HepG2 (cell line): ENCODE measurements around the gene PLXNB2. TPM values are rescaled to one million over a fixed set of nuclear protein-coding genes. Genes with fewer than 3 reads are reported as not detected.

ENCODE experiments used
- AKAP8 ChIP-seq: sonication (generic); formaldehyde crosslinking; IDR thresholded peaks from 2 replicates; pipeline ENCODE4 v1.5.1; 2020; ENCODE audit warnings: mild to moderate bottlenecking, missing genetic modification reagents
- ATRX ChIP-seq: sonication (generic); formaldehyde crosslinking; IDR thresholded peaks from 2 replicates; pipeline ENCODE4 v1.4.0; 2020; ENCODE audit warnings: missing genetic modification reagents, borderline replicate concordance
- GLI4 ChIP-seq: sonication (generic); formaldehyde crosslinking; IDR thresholded peaks from 2 replicates; pipeline ENCODE4 v1.5.1; 2020; ENCODE audit warnings: missing genetic modification reagents, mild to moderate bottlenecking, moderate library complexity, borderline replicate concordance
- POGZ ChIP-seq: sonication (generic); formaldehyde crosslinking; IDR thresholded peaks from 2 replicates; pipeline ENCODE4 v1.4.0; 2020; ENCODE audit warnings: mild to moderate bottlenecking, missing genetic modification reagents
- POLR2G ChIP-seq: fragments of 200-400 bp; formaldehyde crosslinking; IDR thresholded peaks from 2 replicates; pipeline ENCODE4 v1.6.1; 2018; ENCODE audit warnings: mild to moderate bottlenecking, low read depth, low read length, moderate library complexity
- SYNCRIP ChIP-seq: fragments of 200-400 bp; formaldehyde crosslinking; IDR thresholded peaks from 2 replicates; pipeline ENCODE4 v1.6.1; 2018; ENCODE audit warnings: mild to moderate bottlenecking, low read depth, low read length; ENCODE audit not compliant: insufficient read depth
- U2AF2 ChIP-seq: fragments of 200-400 bp; formaldehyde crosslinking; IDR thresholded peaks from 2 replicates; pipeline ENCODE4 v1.6.1; 2017; ENCODE audit warnings: low read depth, mild to moderate bottlenecking, low read length
- ZBTB7A ChIP-seq: sonication (generic); formaldehyde crosslinking; IDR thresholded peaks from 2 replicates; pipeline ENCODE4 v1.8.0; 2022; ENCODE audit warnings: mild to moderate bottlenecking, missing genetic modification reagents
- ZNF30 ChIP-seq: sonication (generic); formaldehyde crosslinking; IDR thresholded peaks from 2 replicates; pipeline ENCODE4 v1.5.0; 2020; ENCODE audit warnings: mild to moderate bottlenecking, missing genetic modification reagents
- ZSCAN22 ChIP-seq: sonication (generic); formaldehyde crosslinking; IDR thresholded peaks from 2 replicates; pipeline ENCODE4 v1.4.0; 2020; ENCODE audit warnings: mild to moderate bottlenecking, missing genetic modification reagents
- polyA plus RNA-seq, 8 experiments: library from polyadenylated mRNA; depleted of rRNA in 3 of 8; stranded (reverse) in 7 of 8; unstranded in 1 of 8; fragments of >200 nt; fragmentation: Illumina TruSeq in 4 of 8; extraction: Trizol in 4 of 8; gene quantifications; 2 replicates each; pipeline versions ENCODE4 v1.2.1 to v1.2.3, GENCODE V29; 2011 to 2016; ENCODE audit warnings: low read depth in 4 of 8, missing spikeins in 1 of 8, mixed read lengths in 1 of 8; ENCODE audit not compliant: insufficient read depth in 1 of 8
- total RNA-seq, 5 experiments: library from RNA; depleted of rRNA; stranded (reverse); fragments of >200 nt; fragmentation: Illumina TruSeq; extraction: Trizol; gene quantifications; 2 replicates each; pipeline ENCODE4 v1.2.3, GENCODE V29; 2016; ENCODE audit warnings: low read depth in 1 of 5
- TF ChIP-seq, protein P1 (sequence below): sonication (generic); formaldehyde crosslinking; IDR thresholded peaks from 2 replicates; pipeline ENCODE4 v1.5.0; 2020; ENCODE audit warnings: missing genetic modification reagents
- TF ChIP-seq, protein P2 (sequence below): sonication (generic); formaldehyde crosslinking; IDR thresholded peaks from 2 replicates; pipeline ENCODE4 v1.4.0; 2020; ENCODE audit warnings: missing genetic modification reagents
- TF ChIP-seq, protein P3 (sequence below): sonication (generic); formaldehyde crosslinking; IDR thresholded peaks from 2 replicates; pipeline ENCODE4 v1.8.0; 2022; ENCODE audit warnings: missing genetic modification reagents, mild to moderate bottlenecking, moderate library complexity, borderline replicate concordance
- TF ChIP-seq, protein P4 (sequence below): sonication (generic); formaldehyde crosslinking; IDR thresholded peaks from 2 replicates; pipeline ENCODE4 v1.4.0; 2020; ENCODE audit warnings: low read depth, missing genetic modification reagents
- TF ChIP-seq, protein P5 (sequence below): sonication (generic); formaldehyde crosslinking; IDR thresholded peaks from 2 replicates; pipeline ENCODE4 v1.9.0; 2021; ENCODE audit warnings: missing genetic modification reagents, mild to moderate bottlenecking, borderline replicate concordance
- TF ChIP-seq, protein P6 (sequence below): sonication (generic); formaldehyde crosslinking; IDR thresholded peaks from 2 replicates; pipeline ENCODE4 v1.8.1; 2023; ENCODE audit warnings: missing genetic modification reagents, mild to moderate bottlenecking, borderline replicate concordance
- TF ChIP-seq, protein P7 (sequence below): sonication (generic); formaldehyde crosslinking; IDR thresholded peaks from 2 replicates; pipeline ENCODE4 v1.4.0; 2020; ENCODE audit warnings: missing genetic modification reagents, borderline replicate concordance

The PLXNB2 gene
- total and polyA plus RNA-seq, 2 of the 13 experiments (the other 11 are each of a cell fraction or from before 2014, with no cell fraction given): 32.6 to 68.9 TPM

DNA sequence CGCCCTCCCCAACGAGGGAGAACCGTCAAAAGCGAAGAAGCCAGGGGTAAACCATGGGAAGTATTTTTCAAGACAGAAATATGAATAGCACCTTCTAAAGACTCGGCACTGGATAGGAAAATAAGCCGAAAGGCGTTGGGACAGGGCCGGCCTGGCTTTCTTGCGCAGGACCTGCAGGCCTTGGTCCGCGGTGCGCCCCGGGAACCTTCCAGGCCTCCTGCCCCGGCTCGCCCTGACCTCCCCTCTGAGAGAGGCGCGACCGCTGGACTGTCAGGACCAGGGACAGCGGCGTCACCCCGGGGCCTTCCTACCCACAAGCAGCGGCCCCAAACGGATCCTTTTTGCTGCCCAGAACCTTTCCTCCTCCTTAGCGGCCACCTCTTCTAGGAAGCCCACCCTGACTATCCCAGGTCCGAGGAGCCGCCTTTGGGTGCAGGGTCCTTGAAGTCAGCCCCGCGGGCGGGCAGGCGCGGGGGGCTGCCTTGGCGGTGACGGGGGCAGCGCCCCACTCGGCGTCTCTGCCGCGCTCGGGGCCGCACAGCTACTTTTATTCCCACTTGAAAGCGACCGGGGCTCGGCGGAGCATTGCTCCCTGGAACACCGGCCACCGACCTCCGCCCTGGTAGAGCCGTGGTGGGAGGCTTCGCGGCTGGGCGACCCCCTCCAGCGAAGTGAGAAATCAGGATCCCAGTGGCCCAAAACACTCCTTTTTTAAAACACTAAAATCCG is 36.6 kb downstream of the PLXNB2 start (continued):
- TF ChIP-seq, protein P1, sequence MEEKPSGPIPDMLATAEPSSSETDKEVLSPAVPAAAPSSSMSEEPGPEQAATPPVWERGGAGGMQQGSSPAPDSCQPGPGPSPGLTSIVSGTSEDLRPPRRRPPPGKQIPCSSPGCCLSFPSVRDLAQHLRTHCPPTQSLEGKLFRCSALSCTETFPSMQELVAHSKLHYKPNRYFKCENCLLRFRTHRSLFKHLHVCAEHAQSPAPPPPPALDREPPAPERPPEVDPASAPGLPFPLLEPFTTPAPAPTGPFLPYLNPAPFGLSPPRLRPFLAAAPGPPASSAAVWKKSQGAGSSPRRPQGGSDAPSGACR (CRISPR knock-in tag): no peak
- TF ChIP-seq, protein P2, sequence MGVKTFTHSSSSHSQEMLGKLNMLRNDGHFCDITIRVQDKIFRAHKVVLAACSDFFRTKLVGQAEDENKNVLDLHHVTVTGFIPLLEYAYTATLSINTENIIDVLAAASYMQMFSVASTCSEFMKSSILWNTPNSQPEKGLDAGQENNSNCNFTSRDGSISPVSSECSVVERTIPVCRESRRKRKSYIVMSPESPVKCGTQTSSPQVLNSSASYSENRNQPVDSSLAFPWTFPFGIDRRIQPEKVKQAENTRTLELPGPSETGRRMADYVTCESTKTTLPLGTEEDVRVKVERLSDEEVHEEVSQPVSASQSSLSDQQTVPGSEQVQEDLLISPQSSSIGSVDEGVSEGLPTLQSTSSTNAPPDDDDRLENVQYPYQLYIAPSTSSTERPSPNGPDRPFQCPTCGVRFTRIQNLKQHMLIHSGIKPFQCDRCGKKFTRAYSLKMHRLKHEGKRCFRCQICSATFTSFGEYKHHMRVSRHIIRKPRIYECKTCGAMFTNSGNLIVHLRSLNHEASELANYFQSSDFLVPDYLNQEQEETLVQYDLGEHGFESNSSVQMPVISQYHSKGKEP (CRISPR knock-in tag): peak; percentile 93
- TF ChIP-seq, protein P3, sequence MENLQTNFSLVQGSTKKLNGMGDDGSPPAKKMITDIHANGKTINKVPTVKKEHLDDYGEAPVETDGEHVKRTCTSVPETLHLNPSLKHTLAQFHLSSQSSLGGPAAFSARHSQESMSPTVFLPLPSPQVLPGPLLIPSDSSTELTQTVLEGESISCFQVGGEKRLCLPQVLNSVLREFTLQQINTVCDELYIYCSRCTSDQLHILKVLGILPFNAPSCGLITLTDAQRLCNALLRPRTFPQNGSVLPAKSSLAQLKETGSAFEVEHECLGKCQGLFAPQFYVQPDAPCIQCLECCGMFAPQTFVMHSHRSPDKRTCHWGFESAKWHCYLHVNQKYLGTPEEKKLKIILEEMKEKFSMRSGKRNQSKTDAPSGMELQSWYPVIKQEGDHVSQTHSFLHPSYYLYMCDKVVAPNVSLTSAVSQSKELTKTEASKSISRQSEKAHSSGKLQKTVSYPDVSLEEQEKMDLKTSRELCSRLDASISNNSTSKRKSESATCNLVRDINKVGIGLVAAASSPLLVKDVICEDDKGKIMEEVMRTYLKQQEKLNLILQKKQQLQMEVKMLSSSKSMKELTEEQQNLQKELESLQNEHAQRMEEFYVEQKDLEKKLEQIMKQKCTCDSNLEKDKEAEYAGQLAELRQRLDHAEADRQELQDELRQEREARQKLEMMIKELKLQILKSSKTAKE (CRISPR knock-in tag): no peak
- TF ChIP-seq AKAP8 (CRISPR knock-in tag) (no peak), ZSCAN22 (CRISPR knock-in tag) (0 out of 2 replicates have a peak, but pooled peaks have one; percentile 26), ZBTB7A (CRISPR knock-in tag) (no peak), ZNF30 (CRISPR knock-in tag) (peak; percentile 65; the same call in 1 of the 2 replicates), POGZ (CRISPR knock-in tag) (no peak), U2AF2 (no peak), ATRX (CRISPR knock-in tag) (no peak), SYNCRIP (no peak), POLR2G (no peak), GLI4 (CRISPR knock-in tag) (peak; percentile 77; the same call in 1 of the 2 replicates)
- TF ChIP-seq, protein P4, sequence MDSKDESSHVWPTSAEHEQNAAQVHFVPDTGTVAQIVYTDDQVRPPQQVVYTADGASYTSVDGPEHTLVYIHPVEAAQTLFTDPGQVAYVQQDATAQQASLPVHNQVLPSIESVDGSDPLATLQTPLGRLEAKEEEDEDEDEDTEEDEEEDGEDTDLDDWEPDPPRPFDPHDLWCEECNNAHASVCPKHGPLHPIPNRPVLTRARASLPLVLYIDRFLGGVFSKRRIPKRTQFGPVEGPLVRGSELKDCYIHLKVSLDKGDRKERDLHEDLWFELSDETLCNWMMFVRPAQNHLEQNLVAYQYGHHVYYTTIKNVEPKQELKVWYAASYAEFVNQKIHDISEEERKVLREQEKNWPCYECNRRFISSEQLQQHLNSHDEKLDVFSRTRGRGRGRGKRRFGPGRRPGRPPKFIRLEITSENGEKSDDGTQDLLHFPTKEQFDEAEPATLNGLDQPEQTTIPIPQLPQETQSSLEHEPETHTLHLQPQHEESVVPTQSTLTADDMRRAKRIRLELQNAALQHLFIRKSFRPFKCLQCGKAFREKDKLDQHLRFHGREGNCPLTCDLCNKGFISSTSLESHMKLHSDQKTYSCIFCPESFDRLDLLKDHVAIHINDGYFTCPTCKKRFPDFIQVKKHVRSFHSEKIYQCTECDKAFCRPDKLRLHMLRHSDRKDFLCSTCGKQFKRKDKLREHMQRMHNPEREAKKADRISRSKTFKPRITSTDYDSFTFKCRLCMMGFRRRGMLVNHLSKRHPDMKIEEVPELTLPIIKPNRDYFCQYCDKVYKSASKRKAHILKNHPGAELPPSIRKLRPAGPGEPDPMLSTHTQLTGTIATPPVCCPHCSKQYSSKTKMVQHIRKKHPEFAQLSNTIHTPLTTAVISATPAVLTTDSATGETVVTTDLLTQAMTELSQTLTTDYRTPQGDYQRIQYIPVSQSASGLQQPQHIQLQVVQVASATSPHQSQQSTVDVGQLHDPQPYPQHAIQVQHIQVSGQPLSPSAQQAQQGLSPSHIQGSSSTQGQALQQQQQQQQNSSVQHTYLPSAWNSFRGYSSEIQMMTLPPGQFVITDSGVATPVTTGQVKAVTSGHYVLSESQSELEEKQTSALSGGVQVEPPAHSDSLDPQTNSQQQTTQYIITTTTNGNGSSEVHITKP (CRISPR knock-in tag): peak; percentile 41; the same call in 1 of the 2 replicates
- TF ChIP-seq, protein P5, sequence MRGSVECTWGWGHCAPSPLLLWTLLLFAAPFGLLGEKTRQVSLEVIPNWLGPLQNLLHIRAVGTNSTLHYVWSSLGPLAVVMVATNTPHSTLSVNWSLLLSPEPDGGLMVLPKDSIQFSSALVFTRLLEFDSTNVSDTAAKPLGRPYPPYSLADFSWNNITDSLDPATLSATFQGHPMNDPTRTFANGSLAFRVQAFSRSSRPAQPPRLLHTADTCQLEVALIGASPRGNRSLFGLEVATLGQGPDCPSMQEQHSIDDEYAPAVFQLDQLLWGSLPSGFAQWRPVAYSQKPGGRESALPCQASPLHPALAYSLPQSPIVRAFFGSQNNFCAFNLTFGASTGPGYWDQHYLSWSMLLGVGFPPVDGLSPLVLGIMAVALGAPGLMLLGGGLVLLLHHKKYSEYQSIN: no peak
- TF ChIP-seq, protein P6, sequence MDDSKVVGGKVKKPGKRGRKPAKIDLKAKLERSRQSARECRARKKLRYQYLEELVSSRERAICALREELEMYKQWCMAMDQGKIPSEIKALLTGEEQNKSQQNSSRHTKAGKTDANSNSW (CRISPR knock-in tag): no peak
- TF ChIP-seq, protein P7, sequence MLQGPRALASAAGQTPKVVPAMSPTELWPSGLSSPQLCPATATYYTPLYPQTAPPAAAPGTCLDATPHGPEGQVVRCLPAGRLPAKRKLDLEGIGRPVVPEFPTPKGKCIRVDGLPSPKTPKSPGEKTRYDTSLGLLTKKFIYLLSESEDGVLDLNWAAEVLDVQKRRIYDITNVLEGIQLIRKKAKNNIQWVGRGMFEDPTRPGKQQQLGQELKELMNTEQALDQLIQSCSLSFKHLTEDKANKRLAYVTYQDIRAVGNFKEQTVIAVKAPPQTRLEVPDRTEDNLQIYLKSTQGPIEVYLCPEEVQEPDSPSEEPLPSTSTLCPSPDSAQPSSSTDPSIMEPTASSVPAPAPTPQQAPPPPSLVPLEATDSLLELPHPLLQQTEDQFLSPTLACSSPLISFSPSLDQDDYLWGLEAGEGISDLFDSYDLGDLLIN: no peak; the same call in 1 of the 2 replicates
